Activated T-helper 9 cell treated with anti-CD3 and anti-CD28 coated beads, Interleukin-2, amount 50 U/mL, for 16 hours (primary cell): Measurements from ENCODE around the gene BTBD7.

Experiments used
- DNase-seq: peaks from one replicate; pipeline ENCODE4 v3.0.0-alpha.2; 2020; ENCODE audit warnings: low read depth

The BTBD7 gene

DNA sequence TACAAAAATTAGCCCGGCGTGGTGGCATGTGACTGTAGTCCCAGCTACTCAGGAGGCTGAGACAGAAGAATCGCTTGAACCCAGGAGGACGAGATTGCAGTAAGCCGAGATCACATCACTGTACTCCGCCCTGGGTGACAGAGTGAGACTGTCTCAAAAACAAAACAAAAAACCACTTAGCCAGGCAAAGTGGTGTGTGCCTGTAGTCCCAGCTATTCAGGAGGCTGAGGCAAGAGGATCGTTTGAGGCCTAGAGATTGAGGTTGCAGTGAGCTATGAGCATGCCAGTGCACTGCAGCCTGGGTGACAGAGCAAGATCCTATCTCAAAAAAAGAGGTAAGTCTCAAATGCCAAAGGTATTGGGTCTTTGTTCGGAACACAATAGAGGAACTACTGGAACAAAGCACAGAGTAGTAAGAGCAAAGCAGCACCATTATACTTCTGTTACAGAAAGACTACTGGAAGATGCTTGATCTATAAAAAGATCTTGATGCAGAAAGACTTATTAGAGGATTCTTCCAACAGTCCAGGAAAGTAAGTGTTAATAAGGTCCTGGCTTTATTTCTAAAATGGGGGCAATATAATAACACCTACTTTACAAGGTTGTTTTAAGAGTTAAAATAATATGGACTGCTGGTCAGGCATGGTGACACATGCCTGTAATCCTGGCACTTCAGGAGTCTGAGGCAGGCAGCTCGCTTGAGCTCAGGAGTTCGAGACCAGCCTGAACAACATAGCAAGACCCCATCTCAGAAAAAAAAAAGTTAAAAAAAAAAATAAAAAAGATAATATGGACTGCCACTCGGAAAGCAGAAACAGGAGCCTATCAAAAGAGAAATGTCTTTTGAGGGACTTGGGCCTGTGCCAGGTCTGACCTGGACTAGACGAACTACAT, 29.9 kb downstream of the BTBD7 start:
- no peak for DNase-seq

DNA sequence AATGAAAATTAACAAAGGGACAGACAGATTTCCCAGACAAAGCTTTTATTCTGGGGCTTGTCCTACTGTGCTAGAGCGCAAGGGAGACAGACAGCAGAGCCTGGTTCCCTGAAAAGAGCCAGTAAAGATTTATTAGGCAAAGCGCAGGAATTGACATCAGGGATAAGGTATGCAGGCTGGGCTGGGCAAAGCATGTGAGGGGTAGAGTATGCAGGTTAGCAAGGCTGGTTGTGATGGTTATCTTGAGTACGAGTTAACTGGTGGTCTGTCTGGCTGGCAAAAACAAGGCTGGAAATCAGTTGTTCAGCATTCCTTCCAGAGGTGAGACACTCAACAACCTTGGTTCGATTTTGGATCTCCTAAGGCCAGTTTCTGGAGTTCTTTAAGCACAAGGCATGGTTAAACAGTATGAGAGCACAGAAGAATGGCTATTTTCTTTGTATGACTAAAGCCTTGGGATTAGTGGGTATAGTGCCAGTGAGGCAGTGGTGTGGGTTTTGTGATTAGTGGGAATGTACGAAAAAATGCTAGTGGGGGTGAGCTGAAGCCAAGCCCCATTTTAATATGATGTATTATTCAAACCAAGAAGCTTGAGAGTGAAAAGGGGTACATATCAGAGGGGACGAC, 30.9 kb downstream of the BTBD7 start:
- DNase-seq: no peak

DNA sequence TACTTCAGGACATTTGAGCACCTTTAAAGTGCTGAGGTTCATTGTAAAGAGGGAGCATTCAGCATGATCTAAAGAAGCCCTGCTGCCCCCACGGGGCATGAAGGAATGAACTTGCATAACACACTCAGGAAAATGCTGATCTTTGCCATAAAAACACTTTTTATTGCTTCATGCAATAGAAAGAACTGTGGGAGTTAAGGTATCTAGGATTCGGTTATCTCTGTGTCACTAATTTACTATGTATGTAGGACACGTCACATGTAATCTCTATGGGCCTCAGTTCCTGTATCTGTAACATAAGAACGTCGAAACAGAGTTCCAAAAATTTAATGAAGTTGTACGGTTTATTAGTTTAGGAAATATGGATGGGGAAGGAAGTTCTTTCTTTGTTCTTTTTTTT, 33.0 kb downstream of the BTBD7 start:
- no peak for DNase-seq

DNA sequence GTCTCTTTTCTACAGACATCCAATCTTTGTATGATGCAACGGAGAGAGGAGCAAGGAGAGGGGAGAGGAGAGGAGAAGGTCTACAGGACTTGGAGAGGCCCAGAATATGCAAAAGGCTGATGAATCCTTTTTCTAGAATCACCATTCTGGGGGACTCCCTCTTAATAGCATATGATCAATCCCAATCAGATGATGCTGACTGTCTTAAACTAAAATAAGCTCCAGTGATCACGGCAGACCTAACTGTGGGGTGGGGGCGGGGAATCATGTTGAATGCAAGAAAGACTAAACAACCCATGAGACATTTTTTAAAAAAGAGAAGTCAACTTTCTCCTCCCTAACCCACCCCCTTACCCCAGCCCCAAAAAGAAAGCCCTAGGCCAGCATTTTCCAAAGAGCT, 33.4 kb downstream of the BTBD7 start:
- DNase-seq: no peak

DNA sequence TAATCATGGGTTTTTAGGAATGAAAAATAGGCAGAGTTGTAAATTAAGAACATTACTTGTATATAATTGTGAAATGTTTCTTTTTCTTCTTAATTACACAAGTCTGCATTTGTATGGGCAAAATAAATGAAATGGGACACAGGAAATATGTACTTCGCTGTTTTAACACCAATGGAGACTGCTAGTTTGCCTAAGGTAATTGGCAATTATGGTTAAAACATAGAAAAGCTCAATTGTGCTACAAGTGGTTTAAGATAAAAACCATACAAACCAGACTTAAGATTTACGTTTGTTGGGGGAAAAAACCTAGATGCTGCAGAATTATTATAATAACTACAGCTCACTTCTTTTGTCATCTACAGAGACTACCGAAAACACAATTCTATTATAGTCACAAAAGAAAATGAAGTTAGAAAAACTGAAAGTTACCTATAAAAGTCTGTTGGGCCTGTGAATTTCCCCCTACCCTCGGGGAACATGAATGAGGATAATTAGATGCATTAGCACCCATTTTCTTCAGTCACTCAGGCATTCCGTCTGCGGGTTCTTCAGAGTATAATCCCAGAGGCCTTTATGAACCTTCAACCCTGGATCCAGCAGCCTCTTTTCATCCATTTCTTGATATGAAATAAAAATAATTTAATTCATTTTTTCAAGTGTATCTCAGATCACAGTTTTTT, 37.2 kb downstream of the BTBD7 start:
- no peak for DNase-seq

DNA sequence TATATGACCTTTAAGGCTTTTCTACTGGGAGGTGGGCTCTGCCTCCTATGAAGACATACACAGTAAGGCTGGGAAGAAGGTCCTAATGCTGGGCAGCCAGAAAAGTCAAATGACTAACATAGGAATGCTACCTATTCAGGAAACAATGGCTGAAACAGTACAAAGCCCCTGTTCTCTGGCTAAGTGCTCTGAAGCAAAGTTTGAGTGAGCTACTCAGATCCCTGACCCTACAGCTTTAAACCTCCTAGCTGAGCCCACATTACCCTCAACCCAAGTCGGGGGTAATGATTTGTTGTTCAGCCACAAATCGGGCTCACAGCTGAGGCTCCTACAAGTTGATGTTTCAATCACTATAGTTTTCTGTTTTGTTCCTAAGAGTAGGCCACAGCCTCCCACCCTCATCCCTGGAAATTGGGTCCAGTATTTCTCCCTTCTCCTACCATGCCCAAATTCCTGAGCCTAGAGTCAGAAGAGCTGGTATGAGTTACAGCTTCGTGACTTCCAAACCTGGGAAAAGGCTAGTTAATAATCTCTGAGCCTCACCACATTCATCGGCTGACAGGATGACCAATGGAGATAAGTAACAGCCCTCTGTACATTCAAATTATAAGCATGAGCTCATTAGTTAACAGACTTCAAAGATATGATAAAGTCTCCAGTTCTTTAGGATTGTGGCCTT, 46.5 kb downstream of the BTBD7 start:
- no peak for DNase-seq

DNA sequence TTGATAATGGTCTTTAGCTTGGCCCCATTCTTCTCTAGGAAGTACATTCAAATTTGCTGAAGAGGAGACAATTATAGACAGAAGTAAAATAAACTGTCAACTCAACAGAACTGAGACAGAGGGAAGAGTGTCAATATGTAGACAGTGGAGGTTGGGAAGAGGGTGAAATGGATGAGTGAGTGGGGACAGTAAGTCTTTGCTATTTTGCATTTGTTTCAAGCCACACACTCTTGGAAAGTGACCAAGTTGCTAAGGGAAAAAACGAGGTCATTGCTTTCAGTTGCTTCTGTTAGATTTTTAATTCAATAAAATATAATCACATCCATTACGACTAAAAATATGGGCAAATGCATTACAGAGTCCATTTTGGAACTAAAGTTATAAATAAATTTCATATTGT, 47.8 kb downstream of the BTBD7 start:
- no peak for DNase-seq

DNA sequence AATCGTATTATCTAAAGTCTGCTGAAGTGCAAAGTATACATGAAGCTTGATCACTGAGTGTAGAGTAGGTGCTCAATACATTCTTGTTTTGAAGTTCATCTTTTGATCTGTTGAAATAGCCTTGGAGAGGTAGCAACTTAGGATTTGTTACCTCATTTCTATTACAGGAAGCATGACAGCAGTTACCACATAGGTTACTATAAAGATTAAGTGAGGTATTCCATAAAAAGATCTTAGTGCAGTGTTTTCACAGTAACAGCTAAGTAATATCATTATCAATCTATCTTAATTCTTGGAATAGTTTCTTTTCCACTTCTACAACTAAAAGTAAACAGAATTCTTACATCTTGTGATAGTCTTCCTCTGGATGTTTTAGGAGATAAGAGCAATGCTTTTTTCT, 50.9 kb downstream of the BTBD7 start:
- no peak for DNase-seq

DNA sequence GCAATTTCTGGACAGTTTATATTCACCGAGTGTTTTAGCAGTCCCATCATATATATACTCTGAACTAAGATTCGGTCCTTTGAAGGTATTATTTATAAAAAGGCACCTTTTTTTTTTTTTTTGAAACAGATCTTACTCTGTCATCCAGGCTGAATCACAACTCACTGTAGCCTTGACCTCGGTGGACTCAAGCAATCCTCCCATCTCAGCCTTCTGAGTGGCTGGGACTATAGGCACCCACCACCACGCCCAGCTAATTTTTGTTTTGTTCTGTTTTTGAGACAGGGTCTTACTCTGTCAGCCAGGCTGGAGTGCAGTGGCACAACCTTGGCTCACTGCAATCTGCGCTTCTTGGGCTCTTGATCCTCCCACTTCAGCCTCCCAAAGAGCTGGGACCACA, 52.1 kb downstream of the BTBD7 start:
- no peak for DNase-seq

DNA sequence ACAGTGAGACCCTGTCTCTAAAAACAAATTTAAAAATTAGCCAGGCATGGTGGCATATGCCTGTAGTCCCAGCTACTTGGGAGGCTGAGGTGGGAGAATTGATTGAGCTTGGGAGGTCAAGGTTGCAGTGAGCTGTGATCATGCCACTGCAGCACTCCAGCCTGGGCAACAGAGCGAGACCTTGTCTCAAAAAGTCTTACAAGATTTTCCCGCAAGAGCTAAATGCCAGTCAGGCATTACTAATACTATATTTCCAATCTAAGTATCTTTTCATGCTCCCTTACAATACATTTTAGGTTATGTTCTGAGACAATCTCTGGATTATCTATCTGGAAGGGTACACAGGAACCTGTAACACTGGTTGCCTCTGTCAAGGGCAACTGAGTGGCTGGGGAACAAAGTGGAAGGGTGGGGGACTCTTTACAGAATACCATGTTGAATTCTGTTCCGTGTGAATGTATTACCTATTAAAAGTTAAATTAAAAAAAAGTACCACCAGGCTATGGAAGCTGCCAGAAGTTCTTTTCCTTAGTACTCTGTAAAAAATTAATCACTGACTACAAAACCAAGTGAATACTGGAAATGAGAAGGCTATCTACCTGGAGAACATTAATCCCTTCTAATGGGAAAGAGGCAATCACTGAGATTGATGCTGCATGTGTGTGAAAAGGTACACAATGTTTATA, 56.7 kb downstream of the BTBD7 start:
- no peak for DNase-seq

DNA sequence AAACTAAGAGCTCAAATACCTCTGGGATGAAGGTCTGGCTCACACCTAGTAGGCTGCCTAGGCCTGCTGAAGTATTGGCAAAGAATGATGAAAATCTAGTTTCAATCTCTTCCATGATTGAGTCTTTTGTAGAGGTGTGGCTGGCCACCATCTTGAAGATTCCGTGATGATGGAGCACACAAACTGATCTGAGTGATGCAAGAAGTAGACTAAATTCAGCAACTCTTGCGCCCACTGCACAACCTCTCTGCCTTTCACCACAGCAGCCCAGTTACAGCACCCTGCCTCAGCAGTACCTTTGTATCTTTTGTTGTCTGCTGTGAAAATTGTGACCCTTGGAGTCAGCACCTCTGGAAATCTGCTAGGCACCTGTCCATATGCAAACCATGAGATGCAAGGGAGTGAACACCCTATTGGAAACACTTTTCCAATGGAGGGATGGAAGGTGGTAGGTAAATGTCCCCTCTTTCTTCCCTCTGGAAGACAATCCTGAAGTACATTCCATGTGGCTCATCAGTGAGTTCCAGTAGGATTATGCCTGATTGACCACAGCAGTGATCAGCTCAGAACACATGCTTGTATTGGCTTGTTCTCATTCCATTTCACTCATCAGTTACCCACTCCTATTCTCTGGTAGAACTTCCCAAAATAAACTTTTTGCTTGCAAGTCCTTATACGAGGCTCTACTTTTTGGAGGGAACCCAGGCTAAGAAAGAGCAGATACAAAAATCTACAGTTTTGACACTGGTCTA, 58.6 kb downstream of the BTBD7 start:
- no peak for DNase-seq

DNA sequence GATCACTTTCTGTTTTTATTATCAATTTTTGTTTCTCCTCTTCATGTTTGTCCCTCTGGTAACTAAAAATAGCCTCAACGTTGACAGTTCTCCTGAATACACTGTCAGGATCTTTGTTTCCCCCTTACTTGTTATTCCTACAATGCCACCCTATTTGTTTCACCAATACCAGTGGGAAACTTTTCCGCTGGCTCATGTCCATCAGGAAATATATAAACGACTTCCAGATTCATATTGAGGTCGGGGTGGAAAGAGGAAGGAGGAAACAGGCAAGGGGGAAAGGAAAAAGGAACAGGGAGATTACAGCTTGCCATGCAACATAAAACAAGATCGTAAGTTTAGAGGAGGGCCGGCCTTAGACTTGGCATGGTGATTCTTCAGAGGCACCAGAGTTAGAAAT, 61.7 kb downstream of the BTBD7 start:
- DNase-seq: no peak

DNA sequence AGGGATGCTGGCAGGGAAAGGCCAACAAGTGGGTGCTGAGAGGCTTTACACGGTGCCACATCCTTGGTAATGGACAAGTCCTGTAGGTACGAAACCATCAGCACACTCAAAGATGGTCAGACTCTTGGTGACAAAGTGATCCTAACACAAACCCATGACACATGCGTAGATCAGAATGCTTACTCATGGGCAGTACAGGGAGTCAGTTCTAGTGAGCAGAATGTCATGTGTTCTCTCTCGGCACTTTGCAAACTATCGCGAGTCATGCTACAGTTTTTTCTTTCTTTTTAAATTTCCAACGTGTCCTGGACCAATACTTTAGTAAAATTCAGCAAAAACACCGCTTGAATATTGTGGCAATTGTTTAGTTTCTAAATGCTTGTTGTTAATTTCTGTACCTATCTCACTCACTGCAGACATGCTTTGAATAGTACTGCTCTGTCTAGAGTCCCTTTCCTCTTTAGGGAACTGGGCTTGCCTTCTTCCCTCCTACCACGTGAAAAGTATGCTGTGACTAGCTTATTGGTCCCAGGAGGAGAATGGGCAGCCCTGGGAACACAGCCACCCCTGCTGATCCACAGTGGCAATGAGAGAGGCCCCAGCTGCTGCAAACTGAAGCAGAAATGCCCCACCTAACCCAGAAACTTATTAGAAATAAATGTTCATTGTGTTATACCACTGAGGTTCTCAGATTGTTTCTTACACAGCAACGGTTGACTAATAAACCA, 63.3 kb downstream of the BTBD7 start:
- DNase-seq: no peak

DNA sequence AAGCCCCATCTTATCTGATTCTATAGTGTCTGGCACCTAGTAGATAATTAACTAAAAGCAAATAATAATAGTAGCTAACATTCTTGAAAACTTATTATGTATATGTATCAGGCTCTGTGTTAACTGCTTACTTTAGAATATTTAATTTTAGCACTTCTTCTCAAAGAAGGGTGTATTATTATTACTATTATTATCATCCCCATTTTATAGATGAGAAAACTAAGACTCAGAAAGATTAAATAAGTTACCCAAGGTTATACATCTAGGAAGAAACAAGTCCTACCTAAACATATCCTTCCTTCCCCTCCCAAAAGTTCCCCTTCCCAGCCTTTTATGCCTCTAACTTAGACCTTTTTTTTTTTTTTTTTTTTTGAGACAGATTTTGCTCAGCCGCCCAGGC, 64.4 kb downstream of the BTBD7 start:
- DNase-seq: no peak

DNA sequence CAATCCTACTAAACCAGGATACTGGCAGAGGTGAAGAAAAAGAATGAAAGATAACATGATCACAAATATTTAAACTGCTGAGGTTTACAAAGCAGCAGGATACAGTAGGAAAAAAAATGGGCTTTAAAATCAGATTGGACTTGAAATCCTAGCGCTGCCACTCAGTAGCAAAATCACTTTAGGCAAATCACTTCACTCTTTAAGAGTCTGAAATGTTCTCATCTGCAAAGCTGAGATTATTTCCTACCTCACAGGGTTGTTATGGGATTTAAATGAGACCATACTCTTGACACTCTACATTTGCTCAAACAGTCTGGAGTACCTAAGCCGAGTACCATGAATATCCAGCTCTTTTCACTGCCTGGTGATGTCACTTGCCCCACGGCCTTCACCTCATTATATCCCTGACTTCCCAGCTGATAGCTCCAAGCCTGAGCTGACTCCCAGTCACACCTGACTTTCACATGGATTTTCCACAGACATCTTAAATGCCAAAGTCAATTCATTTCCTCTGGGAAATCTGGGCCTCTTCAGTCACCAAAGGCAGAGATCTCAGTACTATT, 65.6 kb downstream of the BTBD7 start:
- no peak for DNase-seq

DNA sequence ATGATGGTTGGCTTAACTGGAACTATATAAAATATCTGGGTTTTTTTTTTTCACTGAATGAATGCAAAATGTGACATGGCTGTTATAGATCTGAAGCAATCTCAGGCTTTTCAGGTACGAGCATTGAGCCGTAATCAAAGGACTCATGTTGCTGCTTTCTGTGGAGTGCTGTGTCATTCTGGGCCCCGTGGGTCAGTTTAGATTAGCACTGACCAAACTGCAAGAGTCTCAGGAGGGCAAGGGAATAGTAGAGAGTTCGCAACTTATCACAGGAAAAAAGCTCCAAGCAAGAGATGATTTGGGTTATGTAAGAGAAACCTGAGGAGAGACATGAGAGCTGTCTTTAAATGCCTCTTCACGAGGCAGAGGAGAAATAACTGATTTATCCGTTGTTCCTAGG, 66.7 kb downstream of the BTBD7 start:
- no peak for DNase-seq

DNA sequence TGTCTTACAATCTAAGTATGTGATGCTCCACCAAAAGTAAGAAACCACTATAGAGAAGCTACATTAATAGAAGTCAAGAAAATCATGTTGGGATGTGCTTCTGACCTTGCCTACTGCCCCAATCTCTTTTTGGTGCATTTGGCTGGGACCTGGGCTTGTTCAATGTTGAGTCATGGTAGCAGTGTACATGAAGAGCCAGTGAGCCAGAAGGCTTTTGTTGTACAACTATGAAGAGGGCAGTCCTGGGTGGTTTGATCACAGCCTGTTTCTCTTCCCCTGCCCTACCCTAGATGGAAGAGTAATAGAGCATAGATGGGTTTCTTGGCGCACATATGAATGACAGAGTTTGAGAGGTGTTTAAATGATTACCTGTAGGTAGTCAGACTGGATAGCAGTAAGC, 69.4 kb downstream of the BTBD7 start:
- DNase-seq: no peak

DNA sequence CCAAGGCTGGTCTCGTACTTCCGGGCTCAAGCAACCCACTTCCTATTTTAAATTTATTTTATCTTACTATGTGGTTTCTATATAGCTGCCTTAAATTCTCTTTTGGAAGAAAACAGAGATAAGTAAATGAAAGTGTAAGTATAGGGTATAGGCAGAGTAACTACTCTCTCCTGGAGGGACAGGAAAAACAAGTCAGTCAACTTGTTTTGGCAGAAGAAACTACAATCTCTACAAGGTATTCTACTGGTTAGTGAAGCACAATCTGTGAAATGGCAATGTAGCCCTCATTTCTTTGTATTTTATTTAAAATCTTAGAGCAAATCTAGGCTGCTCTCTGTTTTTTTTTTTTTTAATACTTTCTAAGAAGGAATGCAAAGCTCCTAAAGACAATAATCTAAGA, 70.4 kb downstream of the BTBD7 start:
- DNase-seq: no peak

DNA sequence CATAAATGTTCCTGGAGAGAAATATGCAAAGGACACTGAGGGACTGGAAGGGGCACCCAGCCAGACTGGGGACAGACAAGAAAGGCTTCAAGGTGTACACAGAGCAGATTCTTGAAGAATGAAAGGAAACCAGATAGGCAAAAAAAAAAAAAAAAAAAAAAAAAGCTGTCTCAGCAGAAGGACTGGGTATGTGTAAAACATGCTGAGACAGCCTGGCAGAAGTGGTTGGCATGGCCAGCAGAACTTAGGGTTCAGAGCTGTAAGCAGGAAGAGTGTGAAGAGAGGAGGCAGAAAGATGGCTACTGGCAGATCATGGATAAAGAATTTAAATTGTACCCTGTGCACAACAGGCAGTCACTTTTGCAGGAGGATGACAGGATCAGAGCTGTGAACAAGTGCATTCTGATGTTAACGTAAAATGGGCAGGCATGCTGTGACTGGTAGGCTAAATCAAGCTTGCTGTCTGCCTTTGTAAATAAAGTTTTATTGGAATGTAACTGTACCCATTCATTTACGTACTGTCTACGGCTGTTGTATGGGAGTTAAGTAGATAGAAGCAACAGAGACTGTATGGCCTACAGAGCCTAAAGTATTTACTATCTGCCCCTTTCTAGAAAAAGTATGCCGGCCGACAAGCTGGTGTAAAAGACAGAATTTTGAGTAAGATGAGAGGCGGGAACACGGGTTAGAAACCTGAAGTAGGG, 83.6 kb downstream of the BTBD7 start:
- DNase-seq: no peak

DNA sequence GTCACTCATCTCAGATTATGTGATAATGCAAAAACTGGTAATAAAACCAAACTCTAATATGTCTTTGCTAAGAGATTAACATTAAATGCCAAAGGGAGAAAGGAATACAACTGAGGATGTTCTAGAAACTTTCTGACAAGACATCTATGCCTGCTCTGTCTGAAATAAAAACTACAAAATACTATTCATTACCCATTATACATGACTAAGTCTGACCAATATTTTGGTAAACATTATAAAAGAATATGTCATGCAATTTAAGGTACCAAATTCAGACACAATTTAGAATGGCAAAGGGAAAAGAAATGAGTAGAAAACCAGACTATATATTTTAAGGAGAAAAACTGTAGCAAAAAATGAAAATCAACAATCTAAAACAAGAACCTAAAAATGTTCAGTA, 86.3 kb downstream of the BTBD7 start:
- no peak for DNase-seq
